HepG2 (cell line): ENCODE results near the gene EEIG1. TPM values are rescaled to one million over a fixed set of nuclear protein-coding genes. Genes with fewer than 3 reads are reported as not detected.

Experiments used
- ATAC-seq: fragments of 200-7000 bp; cut with Tn5 transposase; 3 replicates; pipeline ENCODE4 v1.9.1; 2020; ENCODE audit warnings: mild to moderate bottlenecking, moderate library complexity
- BruUV-seq: library from RNA; stranded (reverse); fragments of 400-500 nt; replicated peaks from 2 replicates; lab custom pipeline; 2021; lab: Mats Ljungman, UMichigan
- CTCF ChIA-PET: fragments of 300-600 bp; formaldehyde crosslinking; extraction: SDS; loops from one replicate; lab custom pipeline; 2021; ENCODE audit warnings: low total read pairs, inconsistent platforms, low intra/inter-chr PET ratio; lab: Yijun Ruan, JAX
- POLR2A ChIA-PET: fragments of 350-600 bp; sonication (Branson Sonifier 250); formaldehyde crosslinking; loops from one replicate; lab custom pipeline; 2020; ENCODE audit warnings: antibody characterized with exemption, inconsistent platforms; lab: Yijun Ruan, JAX
- DNase-seq: peaks from one replicate; pipeline ENCODE4 v3.0.0-alpha.2; 2015; ENCODE audit warnings: low spot score
- FAIRE-seq: peaks from 3 replicates; lab custom pipeline; 2011; peaks lifted over from hg19 to GRCh38; lab: Jason Lieb, UNC
- H2AFZ ChIP-seq: one replicate; pipeline ENCODE4 v1.6.1; 2011; ENCODE audit warnings: low read length, inconsistent platforms
- H3K27ac ChIP-seq: fragments of 300-600 bp; 3 replicates; pipeline ENCODE4 v1.8.0; 2011; ENCODE audit warnings: mixed run types, mild to moderate bottlenecking, mixed read lengths, low read length, inconsistent platforms; ENCODE audit not compliant: insufficient read depth; ENCODE audit errors: extremely low read length
- H3K27me3 ChIP-seq, 2 experiments: fragments of 200-600 bp in 1 of 2; 2 replicates in 1 of 2; 3 replicates in 1 of 2; pipeline versions ENCODE4 v1.6.0 to v1.8.0; 2011; ENCODE audit warnings: low read length in 2 of 2, mild to moderate bottlenecking in 2 of 2, moderate library complexity in 2 of 2, inconsistent platforms in 1 of 2; ENCODE audit not compliant: insufficient read depth in 2 of 2, control insufficient read depth in 1 of 2
- H3K36me3 ChIP-seq, 2 experiments: fragments of 200-600 bp in 1 of 2; replicated peaks in 1 of 2; 2 replicates in 1 of 2; 3 replicates in 1 of 2; pipeline versions ENCODE4 v1.5.1 to v1.8.0; 2011; ENCODE audit warnings: low read length in 2 of 2, inconsistent platforms in 1 of 2; ENCODE audit not compliant: insufficient read depth in 2 of 2, control insufficient read depth in 1 of 2
- H3K4me1 ChIP-seq: 2 replicates; pipeline ENCODE4 v1.5.1; 2012; ENCODE audit warnings: low read length, inconsistent platforms; ENCODE audit not compliant: insufficient read depth
- H3K4me2 ChIP-seq: 2 replicates; pipeline ENCODE4 v1.6.0; 2011; ENCODE audit warnings: low read depth, low read length, inconsistent platforms
- H3K4me3 ChIP-seq, 3 experiments: fragments of 200-600 bp in 1 of 3; sonication (generic), shearing (Covaris generic) in 1 of 3; replicated peaks in 1 of 3; 2 replicates each; pipeline ENCODE4 v1.5.1; 2011 to 2016; ENCODE audit warnings: low read length in 3 of 3, inconsistent platforms in 2 of 3, low read depth in 2 of 3, mild to moderate bottlenecking in 2 of 3, control low read depth in 1 of 3, mixed read lengths in 1 of 3; ENCODE audit not compliant: insufficient read depth in 1 of 3
- H3K79me2 ChIP-seq: one replicate; pipeline ENCODE4 v1.6.1; 2011; ENCODE audit warnings: low read length, inconsistent platforms; ENCODE audit not compliant: insufficient read depth
- H3K9ac ChIP-seq: 2 replicates; pipeline ENCODE4 v1.6.0; 2011; ENCODE audit warnings: mild to moderate bottlenecking, low read depth, low read length, inconsistent platforms; ENCODE audit not compliant: insufficient read depth
- H3K9me3 ChIP-seq: 2 replicates; pipeline ENCODE4 v1.5.1; 2012; ENCODE audit warnings: mild to moderate bottlenecking, low read length
- H4K20me1 ChIP-seq: 2 replicates; pipeline ENCODE4 v1.6.0; 2011; ENCODE audit warnings: inconsistent platforms, mild to moderate bottlenecking, low read length, moderate library complexity; ENCODE audit not compliant: insufficient read depth
- GATAD1 ChIP-seq: IDR thresholded peaks from 2 replicates; pipeline ENCODE4 v1.6.1; 2016; ENCODE audit warnings: missing genetic modification reagents, missing compliant biosample characterization
- MEIS2 ChIP-seq: sonication (generic); formaldehyde crosslinking; IDR thresholded peaks from 2 replicates; pipeline ENCODE4 v1.9.0; 2021; ENCODE audit warnings: mild to moderate bottlenecking, missing genetic modification reagents
- MYC ChIP-seq: sonication (generic); formaldehyde crosslinking; IDR thresholded peaks from 2 replicates; pipeline ENCODE4 v1.9.0; 2021; ENCODE audit warnings: missing genetic modification reagents, borderline replicate concordance
- RFXANK ChIP-seq: IDR thresholded peaks from 2 replicates; pipeline ENCODE4 v1.6.1; 2016
- RORA ChIP-seq: sonication (generic); formaldehyde crosslinking; IDR thresholded peaks from 2 replicates; pipeline ENCODE4 v1.5.0; 2020; ENCODE audit warnings: mild to moderate bottlenecking, missing genetic modification reagents, moderate library complexity
- SALL2 ChIP-seq: sonication (generic); formaldehyde crosslinking; IDR thresholded peaks from 2 replicates; pipeline ENCODE4 v1.8.1; 2023; ENCODE audit warnings: mild to moderate bottlenecking, missing genetic modification reagents, inconsistent platforms
- SP5 ChIP-seq: IDR thresholded peaks from 2 replicates; pipeline ENCODE4 v1.6.1; 2016; ENCODE audit warnings: low read depth, borderline replicate concordance
- ZNF232 ChIP-seq: sonication (generic); formaldehyde crosslinking; IDR thresholded peaks from 2 replicates; pipeline ENCODE4 v1.4.0; 2020; ENCODE audit warnings: missing genetic modification reagents, borderline replicate concordance
- ZNF468 ChIP-seq: sonication (generic); formaldehyde crosslinking; IDR thresholded peaks from 2 replicates; pipeline ENCODE4 v1.8.0; 2022; ENCODE audit warnings: mild to moderate bottlenecking, moderate library complexity, missing genetic modification reagents
- ZNF660 ChIP-seq: sonication (generic); formaldehyde crosslinking; IDR thresholded peaks from 2 replicates; pipeline ENCODE4 v1.5.1; 2020; ENCODE audit warnings: mild to moderate bottlenecking, low read depth, missing genetic modification reagents, borderline replicate concordance
- ZNF678 ChIP-seq: sonication (generic); formaldehyde crosslinking; IDR thresholded peaks from 2 replicates; pipeline ENCODE4 v1.4.0; 2020; ENCODE audit warnings: mild to moderate bottlenecking, missing genetic modification reagents
- ZNF782 ChIP-seq: sonication (generic); formaldehyde crosslinking; IDR thresholded peaks from 2 replicates; pipeline ENCODE4 v1.4.0; 2020; ENCODE audit warnings: missing genetic modification reagents, mild to moderate bottlenecking, borderline replicate concordance
- WGBS: methylation state at CpG from one replicate; pipeline ENCODE4 v1.1.6; 2017; ENCODE audit warnings: low lambda C conversion rate; 5-methylcytosine and 5-hydroxymethylcytosine counted together
- in situ Hi-C: cut with HindIII; loops from 2 replicates; pipeline ENCODE4 v1.10.0; 2017; ENCODE audit warnings: low pct_unique_long_range_greater_than_20kb; ENCODE audit not compliant: extremely low pct_ligation_motif_present
- intact Hi-C: fragments of 100-400 bp; cut with micrococcal nuclease; formaldehyde crosslinking; loops from one replicate; pipeline ENCODE4 v1.10.0; 2022; ENCODE audit not compliant: unreplicated experiment
- polyA plus RNA-seq, 8 experiments: library from polyadenylated mRNA; depleted of rRNA in 3 of 8; stranded (reverse) in 7 of 8; unstranded in 1 of 8; fragments of >200 nt; fragmentation: Illumina TruSeq in 4 of 8; extraction: Trizol in 4 of 8; gene quantifications; 2 replicates each; pipeline versions ENCODE4 v1.2.1 to v1.2.3, GENCODE V29; 2011 to 2016; ENCODE audit warnings: low read depth in 4 of 8, missing spikeins in 1 of 8, mixed read lengths in 1 of 8; ENCODE audit not compliant: insufficient read depth in 1 of 8
- total RNA-seq, 5 experiments: library from RNA; depleted of rRNA; stranded (reverse); fragments of >200 nt; fragmentation: Illumina TruSeq; extraction: Trizol; gene quantifications; 2 replicates each; pipeline ENCODE4 v1.2.3, GENCODE V29; 2016; ENCODE audit warnings: low read depth in 1 of 5
- TF ChIP-seq, protein P1 (sequence below): sonication (generic); formaldehyde crosslinking; IDR thresholded peaks from 2 replicates; pipeline ENCODE4 v1.4.0; 2020; ENCODE audit warnings: mild to moderate bottlenecking, low read depth, missing genetic modification reagents
- TF ChIP-seq, protein P2 (sequence below): sonication (generic); formaldehyde crosslinking; IDR thresholded peaks from 2 replicates; pipeline ENCODE4 v1.4.0; 2020; ENCODE audit warnings: missing genetic modification reagents, borderline replicate concordance
- TF ChIP-seq, protein P3 (sequence below): sonication (generic); formaldehyde crosslinking; IDR thresholded peaks from 2 replicates; pipeline ENCODE4 v1.8.0; 2022; ENCODE audit warnings: missing genetic modification reagents, mild to moderate bottlenecking, moderate library complexity, borderline replicate concordance
- TF ChIP-seq, protein P4 (sequence below): sonication (generic); formaldehyde crosslinking; IDR thresholded peaks from 2 replicates; pipeline ENCODE4 v1.8.0; 2022; ENCODE audit warnings: mild to moderate bottlenecking, missing genetic modification reagents
- TF ChIP-seq, protein P5 (sequence below): sonication (generic); formaldehyde crosslinking; IDR thresholded peaks from 2 replicates; pipeline ENCODE4 v1.4.0; 2020; ENCODE audit warnings: missing genetic modification reagents

Gene EEIG1
- total and polyA plus RNA-seq, 2 of the 13 experiments (the other 11 are each of a cell fraction or from before 2014, with no cell fraction given): 16.6 to 25.2 TPM

DNA sequence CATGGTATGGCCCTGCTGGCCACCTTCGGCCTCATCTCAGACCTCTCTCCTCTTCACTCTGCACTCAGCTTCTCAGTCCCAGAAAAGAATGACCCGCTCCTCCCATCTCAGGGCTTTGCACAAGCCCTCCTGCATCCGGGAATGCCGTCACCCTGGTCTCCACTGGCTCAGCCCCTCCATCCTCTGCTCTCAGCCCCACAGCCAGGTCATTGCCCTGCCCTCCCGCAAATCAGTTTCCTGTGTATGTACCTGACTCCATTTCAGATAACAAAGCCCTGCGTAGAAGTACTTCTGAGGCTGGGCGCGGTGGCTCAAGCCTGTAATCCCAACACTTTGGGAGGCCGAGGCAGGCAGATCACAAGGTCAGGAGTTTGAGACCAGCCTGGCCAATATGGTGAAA, 28.9 kb upstream of the EEIG1 start:
- Histone ChIP-seq H3K27ac (no peak overlapping the region), H3K9ac (no peak overlapping the region), H3K9me3 (no peaks in the 10 kb centered on the region), H3K27me3 (no peaks in the 10 kb centered on the region; a peak in 1 of 5 replicates), H3K79me2 (no peaks in the 10 kb centered on the region), H3K4me2 (peak overlapping the region; percentile 40; the same call in 1 of the 2 replicates), H3K36me3 (no peaks in the 10 kb centered on the region), H4K20me1 (no peaks in the 10 kb centered on the region), H3K4me3 (peak overlapping the region in 1 of 3 experiments; percentile 10; a peak in 1 of 6 replicates), H2AFZ (no peak overlapping the region), H3K4me1 (peaks cover 65% of the 10 kb centered on the region)
- ChIA-PET POLR2A (no interaction called here), CTCF (no interaction called here)
- intact Hi-C loops (no loop called here), in situ Hi-C loops (no loop called here)
- FAIRE-seq: no peak
- WGBS: 2% methylated on average over 7 of the region's 9 CpGs
- DNase-seq: peak; percentile 27
- peak; percentile 67 for ATAC-seq
- BruUV-seq: no TSS peak
- TF ChIP-seq SP5 (CRISPR knock-in tag) (peak; percentile 26; the same call in 1 of the 2 replicates), ZNF782 (CRISPR knock-in tag) (no peak), ZNF468 (CRISPR knock-in tag) (no peak), RORA (CRISPR knock-in tag) (no peak), GATAD1 (no peak), ZNF678 (CRISPR knock-in tag) (no peak), SALL2 (CRISPR knock-in tag) (no peak), MEIS2 (CRISPR knock-in tag) (peak; percentile 52; the same call in 1 of the 2 replicates), MYC (CRISPR knock-in tag) (no peak), ZNF232 (CRISPR knock-in tag) (no peak), RFXANK (no peak), ZNF660 (CRISPR knock-in tag) (no peak)
- TF ChIP-seq, protein P1, sequence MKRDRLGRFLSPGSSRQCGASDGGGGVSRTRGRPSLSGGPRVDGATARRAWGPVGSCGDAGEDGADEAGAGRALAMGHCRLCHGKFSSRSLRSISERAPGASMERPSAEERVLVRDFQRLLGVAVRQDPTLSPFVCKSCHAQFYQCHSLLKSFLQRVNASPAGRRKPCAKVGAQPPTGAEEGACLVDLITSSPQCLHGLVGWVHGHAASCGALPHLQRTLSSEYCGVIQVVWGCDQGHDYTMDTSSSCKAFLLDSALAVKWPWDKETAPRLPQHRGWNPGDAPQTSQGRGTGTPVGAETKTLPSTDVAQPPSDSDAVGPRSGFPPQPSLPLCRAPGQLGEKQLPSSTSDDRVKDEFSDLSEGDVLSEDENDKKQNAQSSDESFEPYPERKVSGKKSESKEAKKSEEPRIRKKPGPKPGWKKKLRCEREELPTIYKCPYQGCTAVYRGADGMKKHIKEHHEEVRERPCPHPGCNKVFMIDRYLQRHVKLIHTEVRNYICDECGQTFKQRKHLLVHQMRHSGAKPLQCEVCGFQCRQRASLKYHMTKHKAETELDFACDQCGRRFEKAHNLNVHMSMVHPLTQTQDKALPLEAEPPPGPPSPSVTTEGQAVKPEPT (CRISPR knock-in tag): no peak
- TF ChIP-seq, protein P2, sequence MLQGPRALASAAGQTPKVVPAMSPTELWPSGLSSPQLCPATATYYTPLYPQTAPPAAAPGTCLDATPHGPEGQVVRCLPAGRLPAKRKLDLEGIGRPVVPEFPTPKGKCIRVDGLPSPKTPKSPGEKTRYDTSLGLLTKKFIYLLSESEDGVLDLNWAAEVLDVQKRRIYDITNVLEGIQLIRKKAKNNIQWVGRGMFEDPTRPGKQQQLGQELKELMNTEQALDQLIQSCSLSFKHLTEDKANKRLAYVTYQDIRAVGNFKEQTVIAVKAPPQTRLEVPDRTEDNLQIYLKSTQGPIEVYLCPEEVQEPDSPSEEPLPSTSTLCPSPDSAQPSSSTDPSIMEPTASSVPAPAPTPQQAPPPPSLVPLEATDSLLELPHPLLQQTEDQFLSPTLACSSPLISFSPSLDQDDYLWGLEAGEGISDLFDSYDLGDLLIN (CRISPR knock-in tag): no peak
- TF ChIP-seq, protein P3, sequence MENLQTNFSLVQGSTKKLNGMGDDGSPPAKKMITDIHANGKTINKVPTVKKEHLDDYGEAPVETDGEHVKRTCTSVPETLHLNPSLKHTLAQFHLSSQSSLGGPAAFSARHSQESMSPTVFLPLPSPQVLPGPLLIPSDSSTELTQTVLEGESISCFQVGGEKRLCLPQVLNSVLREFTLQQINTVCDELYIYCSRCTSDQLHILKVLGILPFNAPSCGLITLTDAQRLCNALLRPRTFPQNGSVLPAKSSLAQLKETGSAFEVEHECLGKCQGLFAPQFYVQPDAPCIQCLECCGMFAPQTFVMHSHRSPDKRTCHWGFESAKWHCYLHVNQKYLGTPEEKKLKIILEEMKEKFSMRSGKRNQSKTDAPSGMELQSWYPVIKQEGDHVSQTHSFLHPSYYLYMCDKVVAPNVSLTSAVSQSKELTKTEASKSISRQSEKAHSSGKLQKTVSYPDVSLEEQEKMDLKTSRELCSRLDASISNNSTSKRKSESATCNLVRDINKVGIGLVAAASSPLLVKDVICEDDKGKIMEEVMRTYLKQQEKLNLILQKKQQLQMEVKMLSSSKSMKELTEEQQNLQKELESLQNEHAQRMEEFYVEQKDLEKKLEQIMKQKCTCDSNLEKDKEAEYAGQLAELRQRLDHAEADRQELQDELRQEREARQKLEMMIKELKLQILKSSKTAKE (CRISPR knock-in tag): no peak
- TF ChIP-seq, protein P4, sequence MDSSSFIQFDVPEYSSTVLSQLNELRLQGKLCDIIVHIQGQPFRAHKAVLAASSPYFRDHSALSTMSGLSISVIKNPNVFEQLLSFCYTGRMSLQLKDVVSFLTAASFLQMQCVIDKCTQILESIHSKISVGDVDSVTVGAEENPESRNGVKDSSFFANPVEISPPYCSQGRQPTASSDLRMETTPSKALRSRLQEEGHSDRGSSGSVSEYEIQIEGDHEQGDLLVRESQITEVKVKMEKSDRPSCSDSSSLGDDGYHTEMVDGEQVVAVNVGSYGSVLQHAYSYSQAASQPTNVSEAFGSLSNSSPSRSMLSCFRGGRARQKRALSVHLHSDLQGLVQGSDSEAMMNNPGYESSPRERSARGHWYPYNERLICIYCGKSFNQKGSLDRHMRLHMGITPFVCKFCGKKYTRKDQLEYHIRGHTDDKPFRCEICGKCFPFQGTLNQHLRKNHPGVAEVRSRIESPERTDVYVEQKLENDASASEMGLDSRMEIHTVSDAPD: no peak
- TF ChIP-seq, protein P5, sequence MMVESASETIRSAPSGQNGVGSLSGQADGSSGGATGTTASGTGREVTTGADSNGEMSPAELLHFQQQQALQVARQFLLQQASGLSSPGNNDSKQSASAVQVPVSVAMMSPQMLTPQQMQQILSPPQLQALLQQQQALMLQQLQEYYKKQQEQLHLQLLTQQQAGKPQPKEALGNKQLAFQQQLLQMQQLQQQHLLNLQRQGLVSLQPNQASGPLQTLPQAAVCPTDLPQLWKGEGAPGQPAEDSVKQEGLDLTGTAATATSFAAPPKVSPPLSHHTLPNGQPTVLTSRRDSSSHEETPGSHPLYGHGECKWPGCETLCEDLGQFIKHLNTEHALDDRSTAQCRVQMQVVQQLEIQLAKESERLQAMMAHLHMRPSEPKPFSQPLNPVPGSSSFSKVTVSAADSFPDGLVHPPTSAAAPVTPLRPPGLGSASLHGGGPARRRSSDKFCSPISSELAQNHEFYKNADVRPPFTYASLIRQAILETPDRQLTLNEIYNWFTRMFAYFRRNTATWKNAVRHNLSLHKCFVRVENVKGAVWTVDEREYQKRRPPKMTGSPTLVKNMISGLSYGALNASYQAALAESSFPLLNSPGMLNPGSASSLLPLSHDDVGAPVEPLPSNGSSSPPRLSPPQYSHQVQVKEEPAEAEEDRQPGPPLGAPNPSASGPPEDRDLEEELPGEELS (CRISPR knock-in tag): 0 out of 2 replicates have a peak, but pooled peaks have one; percentile 26
